Epithelial cell of proximal tubule (primary cell): ENCODE measurements around the gene ROBO2. TPM values are rescaled to one million over a fixed set of nuclear protein-coding genes. Genes with fewer than 3 reads are reported as not detected.

Source experiments
- DNase-seq: peaks from one replicate; pipeline ENCODE4 v3.0.0-alpha.2; 2011; ENCODE audit warnings: low read depth
- H3K4me3 ChIP-seq: 2 replicates; pipeline ENCODE4 v1.5.1; 2011; ENCODE audit warnings: low read depth, mild to moderate bottlenecking, low read length
- CTCF ChIP-seq: conservative IDR thresholded peaks from 2 replicates; pipeline ENCODE4 v1.5.1; 2012; ENCODE audit warnings: low read depth, mild to moderate bottlenecking, low read length
- total RNA-seq: library from RNA; depleted of rRNA; stranded (reverse); fragments of >200 nt; gene quantifications from 2 replicates; pipeline ENCODE4 v1.2.3, GENCODE V29; 2015

ROBO2 gene
- total RNA-seq, 1 donor from 2014 or later, result 0.52 TPM

DNA sequence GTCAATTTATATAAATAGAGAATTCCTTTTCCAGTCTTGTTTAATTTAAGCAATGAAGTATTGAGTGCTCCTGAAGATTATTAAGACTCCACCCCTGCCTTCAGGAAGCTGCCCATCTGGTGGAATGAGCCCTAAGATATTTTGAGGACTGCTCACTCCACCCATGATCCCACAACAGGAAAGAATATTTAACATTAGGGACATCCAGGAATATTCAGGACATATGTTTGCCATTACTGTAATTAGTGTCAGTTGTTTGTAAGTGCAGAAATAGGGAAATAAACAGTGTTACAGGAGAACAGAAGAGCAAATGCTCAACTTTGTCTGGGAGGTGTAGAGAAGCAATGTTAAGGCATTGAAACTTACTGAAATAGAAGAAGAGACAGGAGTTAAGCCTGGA lies 375.0 kb downstream of the ROBO2 start:
- DNase-seq, result no peak
- H3K4me3 ChIP-seq, result no peak overlapping the region
- no peak for TF ChIP-seq CTCF

DNA sequence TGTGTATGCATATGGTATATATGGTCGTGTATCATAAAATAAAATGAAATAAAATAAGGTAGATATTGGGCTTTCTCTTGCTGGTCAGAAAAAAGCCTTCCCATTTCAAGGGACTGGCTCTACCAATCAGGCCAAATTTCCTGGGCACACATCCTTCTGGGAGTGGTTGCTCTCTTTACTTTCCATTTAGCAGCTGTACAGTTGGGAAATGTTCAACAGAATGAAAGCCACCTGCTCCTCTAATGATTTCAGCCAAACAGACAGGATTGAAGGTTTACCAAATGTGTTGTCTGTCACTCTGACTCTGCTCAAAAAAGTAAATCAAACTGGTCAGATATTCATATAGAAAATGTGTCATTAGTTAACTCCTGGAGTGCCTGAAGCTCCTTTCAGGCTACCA lies 380.4 kb downstream of the ROBO2 start:
- DNase-seq, result no peak
- H3K4me3 ChIP-seq, result no peak overlapping the region
- TF ChIP-seq CTCF, result no peak

- TF ChIP-seq CTCF, result no peak
- no peak overlapping the region for H3K4me3 ChIP-seq
- DNase-seq, result no peak
Measured at GRCh38 chr3:77421916-77422315, 382.0 kb downstream of the ROBO2 start.

GRCh38 chr3:77426531-77426930 lies 386.6 kb downstream of the ROBO2 start:
- H3K4me3 ChIP-seq, result no peak overlapping the region
- no peak for DNase-seq
- TF ChIP-seq CTCF, result no peak

- no peak for TF ChIP-seq CTCF
- no peak overlapping the region for H3K4me3 ChIP-seq
- no peak for DNase-seq
Measured at GRCh38 chr3:77427528-77427927, 387.6 kb downstream of the ROBO2 start.

DNA sequence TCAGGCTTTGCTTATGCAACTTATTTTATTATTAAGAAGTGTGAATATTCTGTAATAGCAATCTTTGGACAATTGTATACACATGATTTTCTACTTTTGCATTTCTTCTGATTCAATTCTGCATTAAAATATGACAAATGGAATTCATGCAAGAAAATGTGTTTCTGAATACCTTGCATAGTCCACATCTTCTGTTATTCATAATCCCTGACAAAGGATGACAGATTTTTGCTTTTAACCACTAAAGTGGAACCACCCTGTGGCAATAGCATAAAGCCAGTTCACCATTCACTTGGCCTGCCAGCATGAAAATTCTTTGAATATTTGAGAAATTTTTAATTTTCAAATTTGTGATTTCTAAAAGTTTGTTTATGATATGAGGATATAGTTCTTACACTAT lies 397.0 kb downstream of the ROBO2 start:
- no peak for TF ChIP-seq CTCF
- no peak for DNase-seq

DNA sequence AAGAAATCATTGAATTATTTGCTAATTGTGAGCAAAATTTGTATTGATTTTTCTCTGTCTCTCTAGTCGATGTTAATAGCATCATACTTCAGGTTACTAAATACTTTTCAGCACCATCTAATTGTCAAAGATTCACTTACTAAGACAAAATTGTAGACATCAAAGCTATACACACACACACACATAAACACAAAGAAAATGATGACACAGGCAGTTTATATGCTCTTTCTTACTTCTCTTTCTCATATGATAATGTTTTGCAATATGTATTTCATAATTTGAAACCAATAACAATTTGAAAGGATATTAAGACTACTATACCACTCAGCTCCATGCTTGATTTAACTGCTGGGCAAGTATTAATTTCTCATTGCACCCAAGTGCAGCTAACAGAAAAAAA lies 406.2 kb downstream of the ROBO2 start:
- DNase-seq, result no peak
- H3K4me3 ChIP-seq, result no peak overlapping the region
- TF ChIP-seq CTCF, result no peak

More for the DNA sequence above, 397.0 kb downstream of the ROBO2 start:
- H3K4me3 ChIP-seq, result no peak overlapping the region
